Measurements from ENCODE around the gene AVPR2.

AVPR2 gene

GRCh38 chrX:153885968-153886903 lies 18.2 kb upstream of the AVPR2 start, which contains the start of gene L1CAM:
TSS of gene L1CAM (minus strand) at chrX:153886173. CDS start at chrX:153875836, 10,337 bp downstream.
- Mint-ChIP-seq H3K27me3 (peaks cover 13 to 20% of the 10 kb centered on the region in 2 donors), H3K36me3 (no peaks in the 10 kb centered on the region), H3K4me3 (peak within 1 kb of the TSS; percentile 57 to 58), H3K27ac (peak within 1 kb of the TSS; percentile 47), H3K9me3 (no peaks in the 10 kb centered on the region), H3K4me1 (peaks cover 26 to 28% of the 10 kb centered on the region in 2 donors)
- DNase-seq (no peak), ATAC-seq (replicated peaks) (no peak)

DNA sequence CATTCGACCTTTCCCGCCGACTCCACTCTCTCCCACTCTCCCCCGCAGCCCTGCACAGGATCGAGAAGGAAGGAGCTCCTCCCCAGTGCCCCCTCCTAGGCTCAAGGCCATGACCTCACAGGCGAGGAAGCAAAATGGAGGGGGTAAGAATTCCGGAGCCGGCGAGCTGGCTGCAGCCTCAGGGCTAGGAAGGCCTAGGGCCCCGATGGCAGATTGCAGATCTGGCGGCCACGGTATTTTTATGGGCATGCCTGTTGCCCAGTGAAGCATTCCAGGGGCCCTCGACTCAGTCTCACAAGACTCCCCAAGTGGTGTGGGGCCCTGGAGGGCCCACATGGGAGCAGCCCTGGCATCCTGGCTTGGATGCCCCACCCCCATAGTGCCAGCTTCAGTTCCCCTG lies 17.6 kb upstream of the AVPR2 start:
- H3K27me3 Mint-ChIP-seq, result peaks cover 13 to 21% of the 10 kb centered on the region in 2 donors
- peak overlapping the region in 1 of 2 donors; percentile 48 for H3K4me3 Mint-ChIP-seq

DNA sequence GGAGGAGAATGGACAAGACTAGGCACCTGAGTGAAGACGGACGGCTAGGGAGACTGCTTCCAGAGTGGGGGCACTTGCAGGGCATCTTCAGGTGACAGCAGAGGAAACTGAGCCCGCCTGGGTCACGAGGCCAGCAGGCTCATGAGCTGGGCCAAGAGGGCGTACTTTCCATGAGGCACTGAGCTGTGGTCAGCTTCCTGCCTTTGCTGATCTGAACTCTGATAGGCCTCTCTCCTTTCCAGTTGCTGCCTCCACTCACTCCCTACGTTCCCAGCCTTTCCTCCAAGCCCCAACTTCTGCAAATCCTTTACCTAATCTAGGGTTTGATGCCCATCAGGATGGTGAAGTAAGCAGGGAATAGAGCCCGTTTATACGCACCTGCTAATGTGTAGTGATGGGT lies 17.1 kb upstream of the AVPR2 start:
- Mint-ChIP-seq H3K9me3 (no peaks in the 10 kb centered on the region), H3K36me3 (no peaks in the 10 kb centered on the region), H3K4me1 (peaks cover 23 to 33% of the 10 kb centered on the region in 2 donors), H3K27me3 (peaks cover 9 to 23% of the 10 kb centered on the region in 2 donors), H3K4me3 (no peak overlapping the region), H3K27ac (no peak overlapping the region)
- no peak for ATAC-seq (replicated peaks)
- DNase-seq, result no peak

More for the DNA sequence above, 17.6 kb upstream of the AVPR2 start:
- DNase-seq (no peak), ATAC-seq (replicated peaks) (no peak)
- peak overlapping the region; percentile 47 for H3K27ac Mint-ChIP-seq
- peaks cover 26 to 28% of the 10 kb centered on the region in 2 donors for H3K4me1 Mint-ChIP-seq
- no peaks in the 10 kb centered on the region for H3K36me3 Mint-ChIP-seq
- H3K9me3 Mint-ChIP-seq, result no peaks in the 10 kb centered on the region

- H3K4me1 Mint-ChIP-seq, result peaks cover 23 to 42% of the 10 kb centered on the region in 2 donors
- H3K27ac Mint-ChIP-seq, result peak overlapping the region; percentile 49
- DNase-seq (peak; percentile 81), ATAC-seq (replicated peaks) (peak; percentile 98)
- H3K27me3 Mint-ChIP-seq, result peaks cover 0 to 25% of the 10 kb centered on the region in 2 donors
- peak overlapping the region in 1 of 2 donors; percentile 19 for H3K4me3 Mint-ChIP-seq
- no peaks in the 10 kb centered on the region for H3K36me3 Mint-ChIP-seq
- H3K9me3 Mint-ChIP-seq, result no peaks in the 10 kb centered on the region
Observed at GRCh38 chrX:153888344-153888743, 16.1 kb upstream of the AVPR2 start.

DNA sequence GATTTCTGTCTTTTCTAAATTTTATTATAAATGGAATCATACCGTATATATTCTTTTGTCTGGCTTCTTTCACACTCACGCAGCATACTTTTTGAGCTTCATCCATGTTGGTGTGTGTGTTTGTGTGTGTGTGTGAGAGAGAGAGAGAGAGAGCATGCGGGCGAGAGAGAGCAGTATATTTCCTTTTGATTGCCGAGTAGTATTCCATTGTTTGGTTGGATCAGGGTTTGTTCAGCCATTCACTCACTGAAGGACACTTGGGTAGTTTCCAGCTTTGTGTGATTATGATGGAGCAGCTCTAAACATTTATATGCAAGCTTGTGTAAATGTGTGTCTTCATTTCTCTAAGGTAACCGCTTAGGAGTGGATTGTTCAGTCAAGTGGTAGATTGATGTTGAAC lies 15.3 kb upstream of the AVPR2 start:
- H3K27me3 Mint-ChIP-seq, result peaks cover 0 to 21% of the 10 kb centered on the region in 2 donors

DNA sequence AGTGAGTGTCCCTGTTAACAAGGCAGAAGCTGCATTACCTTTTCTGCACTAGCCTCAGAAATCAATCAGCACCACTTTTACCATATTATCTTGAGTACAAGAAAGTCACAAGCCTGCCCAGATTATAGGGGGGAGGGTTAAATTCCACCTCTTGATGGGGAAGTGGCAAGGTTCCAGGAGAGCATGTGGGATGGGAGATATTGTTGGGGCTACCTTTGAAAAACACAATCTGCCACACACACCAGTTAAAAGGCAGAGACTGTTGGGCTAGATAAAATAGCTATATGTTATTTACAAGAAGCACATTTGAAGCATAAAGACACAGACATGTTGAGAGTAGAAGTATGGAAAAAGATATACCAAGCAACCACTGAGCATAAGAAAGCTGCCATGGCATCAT lies 6.6 kb upstream of the AVPR2 start:
- Mint-ChIP-seq H3K36me3 (no peaks in the 10 kb centered on the region), H3K4me1 (peaks cover 20 to 43% of the 10 kb centered on the region in 2 donors), H3K27ac (no peak overlapping the region), H3K27me3 (peaks cover 0 to 10% of the 10 kb centered on the region in 2 donors), H3K9me3 (no peaks in the 10 kb centered on the region), H3K4me3 (no peak overlapping the region)
- DNase-seq, result no peak
- ATAC-seq (replicated peaks), result no peak

More for the DNA sequence above, 15.3 kb upstream of the AVPR2 start:
- ATAC-seq (replicated peaks) (no peak), DNase-seq (no peak)
- Mint-ChIP-seq H3K4me1 (peaks cover 23 to 50% of the 10 kb centered on the region in 2 donors), H3K9me3 (no peaks in the 10 kb centered on the region), H3K4me3 (no peak overlapping the region), H3K27ac (no peak overlapping the region), H3K36me3 (no peaks in the 10 kb centered on the region)

GRCh38 chrX:153900831-153901752 lies 3.4 kb upstream of the AVPR2 start:
- Mint-ChIP-seq H3K27ac (peak overlapping the region; percentile 63), H3K9me3 (no peaks in the 10 kb centered on the region), H3K27me3 (no peaks in the 10 kb centered on the region), H3K36me3 (peaks cover 0 to 4% of the 10 kb centered on the region in 2 donors), H3K4me1 (peaks cover 35 to 51% of the 10 kb centered on the region in 2 donors), H3K4me3 (peak overlapping the region; percentile 29 to 50)
- ATAC-seq (replicated peaks) (peak; percentile 87 to 89), DNase-seq (peak; percentile 74)

- H3K4me3 Mint-ChIP-seq, result peak overlapping the region; percentile 29 to 37
- peaks cover 35 to 52% of the 10 kb centered on the region in 2 donors for H3K4me1 Mint-ChIP-seq
- peaks cover 0 to 5% of the 10 kb centered on the region in 2 donors for H3K36me3 Mint-ChIP-seq
- no peak for DNase-seq
- no peak for ATAC-seq (replicated peaks)
- H3K9me3 Mint-ChIP-seq, result no peaks in the 10 kb centered on the region
- peak overlapping the region; percentile 62 for H3K27ac Mint-ChIP-seq
- H3K27me3 Mint-ChIP-seq, result no peaks in the 10 kb centered on the region
Observed at GRCh38 chrX:153901753-153902140, 2.7 kb upstream of the AVPR2 start.

DNA sequence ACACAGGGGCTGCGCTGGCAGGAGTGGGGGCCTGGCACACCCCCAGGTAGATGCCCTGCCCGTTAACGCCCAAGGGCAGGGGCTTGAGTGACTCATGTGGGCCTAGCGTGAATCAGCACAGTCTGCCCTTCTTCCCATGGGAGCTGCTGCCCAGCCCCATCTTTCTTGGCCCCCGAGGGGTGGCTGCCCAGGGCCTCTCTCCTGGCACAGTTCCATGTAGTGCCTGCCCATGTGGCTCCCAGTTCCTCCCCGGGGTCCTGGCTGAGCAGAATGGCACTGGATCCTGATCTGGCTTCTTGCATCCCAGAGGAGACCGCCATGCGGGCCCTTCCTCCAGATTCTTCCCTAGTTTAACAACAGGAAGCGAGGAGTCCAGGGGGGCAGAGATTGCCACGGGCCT lies 2.1 kb upstream of the AVPR2 start:
- Mint-ChIP-seq H3K36me3 (peaks cover 0 to 5% of the 10 kb centered on the region in 2 donors), H3K27ac (no peak overlapping the region), H3K4me1 (peaks cover 35 to 57% of the 10 kb centered on the region in 2 donors), H3K9me3 (no peaks in the 10 kb centered on the region), H3K27me3 (no peaks in the 10 kb centered on the region), H3K4me3 (no peak overlapping the region)
- ATAC-seq (replicated peaks) (no peak), DNase-seq (no peak)

DNA sequence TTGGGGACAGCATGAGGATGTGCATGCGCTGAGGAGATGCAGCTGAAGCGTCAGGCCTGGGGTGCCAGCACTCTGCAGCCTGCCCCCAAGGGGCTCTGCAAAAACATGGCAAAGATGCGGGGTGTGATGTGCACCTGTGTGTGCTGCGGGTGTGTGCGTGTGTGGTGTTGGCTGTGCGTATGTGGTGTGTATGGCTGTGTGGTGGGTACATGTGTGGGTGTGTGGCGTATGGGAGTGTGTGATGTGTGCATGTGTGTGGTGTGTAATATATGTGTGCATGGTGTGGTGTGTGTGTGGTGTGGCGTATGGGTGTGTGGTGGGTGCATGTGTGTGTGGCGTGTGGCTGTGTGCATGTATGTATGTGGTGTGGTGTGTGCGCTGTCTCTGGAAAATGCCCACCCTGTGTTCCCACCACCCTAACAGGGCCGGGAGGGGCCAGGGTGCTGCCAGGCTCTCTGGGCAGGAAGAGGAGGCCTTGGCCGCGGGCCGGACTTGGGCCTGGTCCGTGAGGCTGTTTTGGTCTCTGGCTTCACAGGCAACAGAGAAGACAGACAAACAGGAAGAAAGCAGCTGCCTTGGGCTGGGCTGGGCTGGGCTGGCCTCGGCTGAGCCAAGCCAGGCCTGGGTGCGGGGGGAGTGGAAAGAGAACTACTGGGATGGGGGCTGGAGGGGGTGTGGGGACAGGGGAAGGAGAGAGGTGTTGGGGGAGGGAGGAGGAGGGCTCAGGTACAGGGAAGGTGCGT lies 1.1 kb upstream of the AVPR2 start:
- Mint-ChIP-seq H3K4me3 (peak overlapping the region; percentile 42 to 75), H3K9me3 (no peaks in the 10 kb centered on the region), H3K36me3 (peaks cover 0 to 7% of the 10 kb centered on the region in 2 donors), H3K4me1 (peaks cover 38 to 57% of the 10 kb centered on the region in 2 donors), H3K27ac (peak overlapping the region; percentile 32), H3K27me3 (no peaks in the 10 kb centered on the region)
- ATAC-seq (replicated peaks) (peak; percentile 9 to 18), DNase-seq (no peak)

- Mint-ChIP-seq H3K4me1 (peaks cover 38 to 52% of the 10 kb centered on the region in 2 donors), H3K27ac (peak overlapping the region; percentile 77), H3K27me3 (no peaks in the 10 kb centered on the region), H3K4me3 (no peak overlapping the region), H3K36me3 (peaks cover 5 to 13% of the 10 kb centered on the region in 2 donors), H3K9me3 (no peaks in the 10 kb centered on the region)
- ATAC-seq (replicated peaks), result no peak
- DNase-seq, result no peak
Observed at GRCh38 chrX:153905481-153906095, 1.1 kb downstream of the AVPR2 start.

- Mint-ChIP-seq H3K4me1 (peaks cover 31 to 44% of the 10 kb centered on the region in 2 donors), H3K27me3 (no peaks in the 10 kb centered on the region), H3K27ac (peak overlapping the region; percentile 88), H3K36me3 (peaks cover 5 to 13% of the 10 kb centered on the region in 2 donors), H3K9me3 (no peaks in the 10 kb centered on the region), H3K4me3 (peak overlapping the region in 1 of 2 donors; percentile 30)
- DNase-seq, result no peak
- ATAC-seq (replicated peaks), result no peak
Observed at GRCh38 chrX:153906126-153906917, 1.8 kb downstream of the AVPR2 start.

Data from stimulated activated naive B cell treated with anti-CD40 and anti-IgM and Interleukin-4, amounts not matched to agents 10 μg/mL and 1 μg/mL and 100 μg/mL, for 72 hours (primary cell).